Natural killer cell treated with Interleukin-12 subunit alpha and Interleukin-12 subunit beta and Interleukin-15 and Interleukin-18, amount 100 ng/mL, for 72 hours (primary cell): ENCODE measurements around the gene QPCTL. TPM values are rescaled to one million over a fixed set of nuclear protein-coding genes. Genes with fewer than 3 reads are reported as not detected.
A peak's percentile ranks its signal among the peaks of the same experiment; 100 is the strongest.

ENCODE experiments used
- ATAC-seq, 2 donors: fragments of 150-1000 bp; cut with Tn5 transposase in 1 of 2; sonication (Bioruptor Pico), chemical (Tn5 transposase) in 1 of 2; 2 replicates each; pipeline ENCODE4 v1.10.0; 2021
- DNase-seq: peaks from one replicate; pipeline ENCODE4 v3.0.0; 2022; ENCODE audit warnings: low spot score
- H3K27ac Mint-ChIP-seq, 2 donors: 1 replicate in 1 of 2; 2 replicates in 1 of 2; pipeline ENCODE4 v1.8.0; 2022; ENCODE audit warnings: mixed read lengths in 2 of 2, mild to moderate bottlenecking in 1 of 2, moderate library complexity in 1 of 2
- H3K27me3 Mint-ChIP-seq, 2 donors: 1 replicate in 1 of 2; 2 replicates in 1 of 2; pipeline ENCODE4 v1.8.0; 2022; ENCODE audit warnings: mixed read lengths in 2 of 2
- H3K36me3 Mint-ChIP-seq: one replicate; pipeline ENCODE4 v1.8.0; 2022; ENCODE audit warnings: mixed read lengths
- H3K4me1 Mint-ChIP-seq, 2 donors: 1 replicate in 1 of 2; 2 replicates in 1 of 2; pipeline ENCODE4 v1.8.0; 2022; ENCODE audit warnings: low read depth in 2 of 2, mixed read lengths in 2 of 2, mild to moderate bottlenecking in 1 of 2
- H3K4me3 Mint-ChIP-seq: one replicate; pipeline ENCODE4 v1.8.0; 2022; ENCODE audit warnings: mixed read lengths
- H3K9me3 Mint-ChIP-seq: 2 replicates; pipeline ENCODE4 v1.8.0; 2022; ENCODE audit warnings: mixed read lengths
- total RNA-seq, 2 donors: library from RNA; stranded (reverse); gene quantifications; one replicate each; pipeline ENCODE4 v1.2.3, GENCODE V29; 2022

QPCTL gene
- 10 to 100 TPM in 1 of 2 donors, 1 to 10 TPM in 1; 8.4 to 22.7 TPM for total RNA-seq

DNA sequence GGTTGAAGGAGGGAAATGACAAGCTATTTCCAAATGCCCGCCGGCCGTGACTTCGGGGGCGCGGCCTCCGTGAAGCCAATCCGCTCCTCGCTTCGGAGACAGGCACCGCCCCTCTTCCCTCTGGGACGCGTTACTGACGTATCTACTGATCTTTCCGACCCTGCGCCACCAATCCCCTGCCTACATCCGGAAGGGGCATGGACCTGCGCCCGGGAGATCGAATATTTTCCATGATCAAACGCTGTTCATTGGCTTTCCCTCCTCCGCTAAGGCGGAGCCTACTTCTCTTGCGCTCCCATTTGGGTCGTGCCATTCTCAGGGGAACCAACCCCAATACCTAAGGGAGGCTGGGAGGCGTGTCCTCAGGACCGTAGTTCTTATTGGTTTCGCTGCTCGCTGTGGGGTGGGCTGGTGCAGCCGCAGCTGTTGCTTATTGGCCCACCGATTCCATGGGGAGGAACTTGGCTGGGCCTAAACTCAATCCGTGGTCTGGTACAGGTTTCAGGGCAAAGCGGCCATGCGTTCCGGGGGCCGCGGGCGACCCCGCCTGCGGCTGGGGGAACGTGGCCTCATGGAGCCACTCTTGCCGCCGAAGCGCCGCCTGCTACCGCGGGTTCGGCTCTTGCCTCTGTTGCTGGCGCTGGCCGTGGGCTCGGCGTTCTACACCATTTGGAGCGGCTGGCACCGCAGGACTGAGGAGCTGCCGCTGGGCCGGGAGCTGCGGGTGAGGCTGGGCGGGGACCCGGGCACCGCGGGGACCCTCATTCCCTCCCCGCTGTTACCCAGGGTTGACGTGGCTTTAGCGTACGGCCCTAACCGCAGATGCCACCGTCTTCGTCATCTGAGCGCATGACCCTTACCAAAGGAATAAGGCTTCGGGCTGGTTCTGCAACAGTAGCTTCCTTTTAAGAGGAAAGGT, at the start of gene QPCTL:
QPCTL (plus strand) TSS at position 480 of the 919 bp plus-strand sequence; CDS start at position 518, 38 bp downstream.
- H3K27me3 Mint-ChIP-seq, result no peaks in the 10 kb centered on the region
- peak within 1 kb of the TSS; percentile 95 for H3K4me3 Mint-ChIP-seq
- H3K27ac Mint-ChIP-seq, result peak within 1 kb of the TSS; percentile 94 to 95
- no peaks in the 10 kb centered on the region for H3K9me3 Mint-ChIP-seq
- ATAC-seq, result peak; percentile 95 to 96
- H3K4me1 Mint-ChIP-seq, result peaks cover 21% of the 10 kb centered on the region in 2 donors
- peaks cover 13% of the 10 kb centered on the region for H3K36me3 Mint-ChIP-seq
- DNase-seq, result peak; percentile 99

DNA sequence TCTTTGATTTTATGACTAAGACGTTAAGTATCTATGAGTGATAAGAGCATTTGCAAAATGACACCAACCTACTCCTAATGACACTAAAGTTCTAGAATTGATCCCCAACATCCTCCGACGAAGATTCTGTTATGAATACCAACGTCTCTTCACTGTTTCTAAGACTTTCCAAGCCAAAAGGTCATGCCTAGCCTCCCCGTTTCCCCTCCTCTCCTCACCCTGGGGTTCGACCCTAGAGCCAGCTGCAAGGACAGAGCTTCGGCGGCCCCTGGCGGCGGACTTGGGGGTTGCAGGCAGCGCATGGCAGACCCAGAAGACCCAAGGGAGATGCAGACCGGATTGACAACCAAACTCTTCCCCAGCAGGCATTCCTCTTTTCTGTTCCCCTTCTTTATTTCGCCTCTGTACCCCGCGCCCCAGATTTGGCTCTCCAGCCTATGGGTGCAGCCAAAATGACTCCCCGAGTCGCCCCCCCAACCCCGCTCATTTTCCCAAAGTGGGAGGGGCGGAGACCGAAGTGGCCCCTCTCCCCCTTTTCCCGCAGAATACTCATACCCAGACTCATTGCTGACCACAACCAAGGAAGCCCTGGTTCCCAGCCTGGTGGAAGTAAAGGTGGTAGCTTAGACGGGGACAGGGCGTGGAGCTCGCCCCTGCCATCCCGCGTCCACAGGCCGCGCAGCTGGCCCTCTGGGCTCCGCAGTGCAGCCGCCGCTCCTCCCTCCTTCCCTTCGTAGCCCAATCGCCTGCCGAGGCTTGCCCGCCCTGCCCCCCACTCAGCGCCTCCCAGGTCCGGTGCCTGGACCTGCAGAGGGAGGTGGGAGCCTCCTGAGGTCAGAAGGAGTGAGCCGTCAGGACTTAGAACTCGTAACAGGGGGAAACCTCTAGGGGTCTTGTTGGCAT, 49.2 kb upstream of the QPCTL start:
- ATAC-seq (peak; percentile 11 to 35), DNase-seq (peak; percentile 91)
- Mint-ChIP-seq H3K4me3 (peak overlapping the region; percentile 83), H3K36me3 (peaks cover 10% of the 10 kb centered on the region), H3K27ac (peak overlapping the region; percentile 93 to 94), H3K27me3 (no peaks in the 10 kb centered on the region), H3K4me1 (peaks cover 46 to 56% of the 10 kb centered on the region in 2 donors), H3K9me3 (peaks cover 4% of the 10 kb centered on the region)

DNA sequence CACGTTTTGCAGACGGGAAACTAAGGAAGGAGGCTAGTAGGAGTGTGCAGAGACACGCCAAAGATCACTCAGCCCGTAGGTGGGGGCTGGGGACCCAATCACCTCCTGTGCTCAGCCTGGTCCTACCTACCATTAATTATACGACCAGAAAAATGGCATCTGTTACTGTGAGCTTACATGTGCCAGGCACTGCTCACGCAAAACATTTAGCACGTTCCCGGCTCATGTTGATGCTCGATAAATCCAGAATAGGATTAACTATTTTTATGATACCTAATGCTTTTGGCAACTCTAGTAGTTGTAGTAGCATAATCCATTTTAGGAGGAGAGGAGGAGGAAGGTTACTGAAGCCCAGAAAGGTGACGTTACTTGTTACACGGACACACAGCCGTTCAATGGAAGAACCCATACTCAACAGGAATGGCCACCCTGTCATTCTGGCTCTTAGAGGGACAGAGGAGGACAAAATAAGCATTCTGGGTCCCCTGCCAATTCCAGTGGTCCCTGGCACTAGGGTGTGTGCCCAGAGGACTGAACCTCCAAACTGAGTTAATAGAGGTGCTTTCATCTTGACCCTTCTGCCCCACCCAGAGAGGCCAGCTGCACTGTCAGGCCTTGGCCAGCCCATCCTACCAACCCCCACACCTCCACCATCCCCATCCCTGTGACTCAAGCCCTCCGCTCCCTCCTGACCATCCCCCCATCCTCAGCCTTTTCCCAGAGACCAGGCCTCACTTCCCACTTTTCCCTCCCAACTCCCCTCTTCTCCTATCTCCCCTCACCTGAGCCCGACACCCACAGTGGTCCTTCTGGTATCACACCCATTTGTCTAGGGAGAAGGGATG, 48.3 kb upstream of the QPCTL start:
- ATAC-seq, result no peak
- DNase-seq, result no peak
- peak overlapping the region; percentile 83 for H3K4me3 Mint-ChIP-seq
- H3K36me3 Mint-ChIP-seq, result peaks cover 10% of the 10 kb centered on the region
- no peaks in the 10 kb centered on the region for H3K27me3 Mint-ChIP-seq
- H3K9me3 Mint-ChIP-seq, result peaks cover 4% of the 10 kb centered on the region
- peak overlapping the region; percentile 93 to 94 for H3K27ac Mint-ChIP-seq
- H3K4me1 Mint-ChIP-seq, result peaks cover 40 to 49% of the 10 kb centered on the region in 2 donors

DNA sequence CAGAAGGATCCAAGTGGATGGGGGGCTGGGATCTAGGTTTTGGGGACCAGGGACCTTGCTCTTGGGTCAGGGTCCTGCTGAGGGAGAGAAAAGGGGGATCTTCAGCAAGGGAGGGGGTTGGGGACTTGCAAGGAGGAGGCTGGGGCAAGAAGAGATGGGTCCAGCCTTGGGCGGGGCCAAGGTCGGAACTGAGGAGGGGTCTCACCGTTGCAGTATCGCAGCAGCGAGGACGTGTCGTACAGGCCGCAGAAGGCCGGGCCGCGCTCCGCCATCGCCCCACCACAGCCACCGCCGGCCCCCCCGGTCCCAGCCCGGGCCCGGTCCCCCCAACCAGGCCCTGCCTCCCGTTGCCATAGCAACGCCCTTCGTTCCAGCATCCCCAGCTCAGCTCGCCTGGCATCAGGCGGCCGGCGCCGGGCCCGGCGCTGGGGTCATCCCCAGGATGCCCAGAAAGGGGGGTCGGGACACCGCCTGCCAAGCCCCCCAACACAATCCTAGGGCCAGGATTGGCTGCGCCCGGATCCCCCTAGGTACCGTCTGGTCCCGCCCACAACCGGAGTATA, 47.3 kb upstream of the QPCTL start:
- no peak for ATAC-seq
- Mint-ChIP-seq H3K27me3 (no peaks in the 10 kb centered on the region), H3K36me3 (peaks cover 10% of the 10 kb centered on the region), H3K27ac (peak overlapping the region; percentile 69 to 85), H3K4me1 (peaks cover 37 to 46% of the 10 kb centered on the region in 2 donors), H3K4me3 (peak overlapping the region; percentile 90), H3K9me3 (peaks cover 4% of the 10 kb centered on the region)
- DNase-seq, result peak; percentile 65

DNA sequence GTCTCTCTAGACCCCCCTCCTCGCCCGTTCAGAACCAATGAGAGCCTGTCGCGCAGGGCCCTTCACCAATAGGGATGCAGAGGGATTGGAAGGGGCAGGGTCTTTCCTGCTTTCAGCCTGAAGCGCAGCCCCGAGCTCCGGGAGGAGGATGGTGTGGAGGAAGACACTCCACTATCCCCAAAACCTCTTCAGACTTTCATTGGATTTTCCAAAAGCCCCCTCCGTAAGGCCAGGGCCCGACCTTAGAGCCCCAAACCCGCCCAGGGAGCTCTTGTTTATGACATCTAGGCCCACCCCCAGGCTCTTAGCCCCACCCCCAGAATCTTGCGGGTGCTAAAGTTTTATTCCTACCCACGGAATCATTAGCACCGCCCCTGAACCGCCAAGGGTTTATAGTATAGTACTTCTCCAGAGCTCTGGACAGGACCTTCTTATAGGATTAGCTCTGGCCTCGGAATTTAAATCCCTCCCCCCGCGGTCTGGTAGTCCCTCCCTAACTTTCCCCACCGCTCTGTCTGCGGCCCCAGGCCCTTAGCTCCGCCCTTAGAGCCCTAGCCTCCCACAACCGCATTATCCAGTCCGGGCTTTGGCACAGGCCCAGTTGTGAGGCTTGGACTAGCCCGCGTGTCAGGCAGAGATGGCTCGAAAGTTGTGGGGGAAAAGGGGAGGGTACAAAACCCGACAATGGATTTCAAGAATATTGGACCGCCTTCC, 46.7 kb upstream of the QPCTL start:
- H3K9me3 Mint-ChIP-seq, result peaks cover 4% of the 10 kb centered on the region
- H3K27me3 Mint-ChIP-seq, result no peaks in the 10 kb centered on the region
- H3K36me3 Mint-ChIP-seq, result peaks cover 7% of the 10 kb centered on the region
- H3K4me3 Mint-ChIP-seq, result peak overlapping the region; percentile 90
- peak overlapping the region; percentile 69 to 85 for H3K27ac Mint-ChIP-seq
- peak; percentile 57 to 69 for ATAC-seq
- peaks cover 31 to 43% of the 10 kb centered on the region in 2 donors for H3K4me1 Mint-ChIP-seq
- DNase-seq, result peak; percentile 90

DNA sequence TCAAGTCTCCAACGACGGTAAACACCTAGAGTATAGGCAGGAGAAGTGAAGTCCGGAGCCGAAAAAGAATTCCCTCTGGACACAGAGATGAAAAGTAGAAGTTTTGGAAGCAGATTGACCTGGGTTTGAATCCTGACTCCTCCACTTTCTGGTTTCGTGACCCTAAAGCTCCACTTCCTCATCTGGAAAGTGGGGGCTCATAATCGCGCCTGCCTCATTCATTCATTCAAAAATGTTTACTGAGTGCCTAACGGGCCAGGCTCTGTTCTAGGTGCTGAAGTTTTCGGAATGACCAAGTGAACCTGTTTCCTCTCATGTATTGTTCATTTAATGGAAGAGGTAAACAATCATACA, 46.1 kb upstream of the QPCTL start:
- DNase-seq (no peak), ATAC-seq (no peak)
- Mint-ChIP-seq H3K27ac (peak overlapping the region; percentile 69 to 85), H3K36me3 (peaks cover 2% of the 10 kb centered on the region), H3K9me3 (peaks cover under 1% of the 10 kb centered on the region), H3K27me3 (no peaks in the 10 kb centered on the region), H3K4me1 (peaks cover 25 to 38% of the 10 kb centered on the region in 2 donors), H3K4me3 (peak overlapping the region; percentile 90)

DNA sequence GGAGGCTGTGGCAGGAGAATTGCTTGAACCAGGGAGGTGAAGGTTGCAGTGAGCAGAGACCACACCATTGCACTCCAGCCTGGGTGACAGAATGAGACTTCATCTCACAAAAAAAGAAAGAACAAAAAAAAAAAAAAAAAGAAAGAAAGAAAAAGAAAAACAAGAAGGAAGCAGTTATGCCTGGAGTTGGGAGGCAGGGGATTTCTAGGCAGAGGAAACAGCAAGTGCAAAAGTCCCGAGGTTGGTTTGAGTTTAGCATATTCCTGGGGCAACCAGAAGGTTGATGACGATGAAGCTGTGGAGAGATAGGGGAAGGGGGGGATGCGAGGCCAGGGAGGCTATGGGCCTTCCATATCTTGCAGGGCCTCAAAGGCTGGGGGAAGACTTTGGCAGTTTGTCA, 41.7 kb upstream of the QPCTL start:
- no peaks in the 10 kb centered on the region for H3K27me3 Mint-ChIP-seq
- ATAC-seq, result no peak
- no peaks in the 10 kb centered on the region for H3K9me3 Mint-ChIP-seq
- H3K4me3 Mint-ChIP-seq, result no peak overlapping the region
- no peak overlapping the region for H3K27ac Mint-ChIP-seq
- no peak for DNase-seq
- peaks cover 7 to 8% of the 10 kb centered on the region in 2 donors for H3K4me1 Mint-ChIP-seq
- H3K36me3 Mint-ChIP-seq, result no peaks in the 10 kb centered on the region

DNA sequence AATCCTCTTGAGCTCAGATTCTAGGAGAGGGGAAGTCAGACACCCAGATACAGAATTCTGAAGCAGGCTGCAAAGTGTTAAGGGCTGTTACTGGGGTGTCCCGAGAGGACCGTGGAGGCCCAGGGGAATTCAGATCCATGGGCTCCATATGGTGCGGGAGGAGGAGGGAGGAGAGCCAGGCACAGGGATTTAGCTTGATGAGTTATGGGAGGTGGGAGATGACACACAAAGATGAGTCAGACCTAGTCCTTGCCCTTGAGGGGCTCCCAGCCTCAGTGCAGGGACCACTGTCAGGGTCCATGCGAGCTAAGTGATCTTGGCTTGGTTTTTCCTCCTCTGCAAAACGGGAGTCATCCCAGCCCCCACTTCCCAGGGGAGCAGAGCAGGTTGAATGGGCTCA, 38.8 kb upstream of the QPCTL start:
- no peaks in the 10 kb centered on the region for H3K4me1 Mint-ChIP-seq
- H3K27me3 Mint-ChIP-seq, result no peaks in the 10 kb centered on the region
- no peaks in the 10 kb centered on the region for H3K36me3 Mint-ChIP-seq
- H3K27ac Mint-ChIP-seq, result no peak overlapping the region
- no peak overlapping the region for H3K4me3 Mint-ChIP-seq
- H3K9me3 Mint-ChIP-seq, result no peaks in the 10 kb centered on the region
- no peak for DNase-seq
- ATAC-seq, result no peak

DNA sequence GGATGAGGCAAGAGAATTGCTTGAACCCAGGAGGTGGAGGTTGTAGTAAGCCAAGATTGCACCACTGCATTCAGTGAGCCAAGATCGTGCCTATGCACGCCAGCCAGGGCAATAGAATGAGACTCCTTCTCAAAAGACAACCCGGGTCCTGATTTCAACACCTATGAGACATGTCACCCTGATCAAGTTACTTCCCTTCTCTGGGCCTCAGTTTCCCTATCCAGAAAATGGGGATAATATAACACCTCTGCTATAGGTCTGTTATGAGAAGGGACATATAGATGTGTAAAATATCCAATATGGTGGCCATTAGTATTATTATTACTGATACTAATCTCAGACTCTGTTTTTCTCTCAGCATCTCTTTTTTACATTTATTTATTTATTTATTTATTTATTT, 37.4 kb upstream of the QPCTL start:
- no peak overlapping the region for H3K4me3 Mint-ChIP-seq
- no peak for DNase-seq
- no peaks in the 10 kb centered on the region for H3K36me3 Mint-ChIP-seq
- ATAC-seq, result no peak
- no peaks in the 10 kb centered on the region for H3K9me3 Mint-ChIP-seq
- peaks cover 0 to 3% of the 10 kb centered on the region in 2 donors for H3K27me3 Mint-ChIP-seq
- no peak overlapping the region for H3K27ac Mint-ChIP-seq
- no peaks in the 10 kb centered on the region for H3K4me1 Mint-ChIP-seq

DNA sequence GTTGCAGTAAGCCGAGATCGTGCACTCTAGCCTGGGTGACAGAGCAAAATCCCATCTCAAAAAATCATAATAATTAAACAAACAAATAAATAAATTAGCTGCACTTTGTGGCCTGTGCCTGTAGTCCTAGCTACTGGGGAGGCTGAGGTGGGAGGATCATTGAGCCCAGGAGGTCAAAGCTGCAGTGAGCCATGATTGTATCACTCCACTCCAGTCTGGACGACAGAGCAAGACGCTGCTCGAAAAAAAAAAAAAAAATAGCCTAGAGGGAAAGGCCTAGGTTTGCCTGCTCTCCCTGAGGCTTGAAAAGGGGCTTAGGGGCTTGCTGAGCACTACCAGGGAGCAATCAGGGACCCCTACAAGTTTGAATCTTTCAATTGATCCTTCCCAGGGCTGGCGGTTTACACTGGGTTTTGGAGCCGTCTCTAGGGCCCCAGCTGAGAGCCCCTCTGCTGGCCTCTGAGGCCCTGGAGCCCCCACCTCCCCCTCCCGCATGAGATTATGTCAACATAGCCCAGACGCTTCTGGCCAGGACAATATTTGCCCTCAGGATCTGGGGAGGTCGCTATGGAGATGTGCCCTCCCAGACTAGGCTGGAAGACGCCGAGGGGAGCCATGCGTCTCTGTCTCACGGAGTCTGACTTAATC, 34.8 kb upstream of the QPCTL start:
- H3K27me3 Mint-ChIP-seq, result peaks cover 6 to 8% of the 10 kb centered on the region in 2 donors
- DNase-seq, result no peak
- H3K27ac Mint-ChIP-seq, result no peak overlapping the region
- no peaks in the 10 kb centered on the region for H3K36me3 Mint-ChIP-seq
- H3K9me3 Mint-ChIP-seq, result no peaks in the 10 kb centered on the region
- H3K4me1 Mint-ChIP-seq, result no peaks in the 10 kb centered on the region
- no peak for ATAC-seq
- H3K4me3 Mint-ChIP-seq, result no peak overlapping the region

DNA sequence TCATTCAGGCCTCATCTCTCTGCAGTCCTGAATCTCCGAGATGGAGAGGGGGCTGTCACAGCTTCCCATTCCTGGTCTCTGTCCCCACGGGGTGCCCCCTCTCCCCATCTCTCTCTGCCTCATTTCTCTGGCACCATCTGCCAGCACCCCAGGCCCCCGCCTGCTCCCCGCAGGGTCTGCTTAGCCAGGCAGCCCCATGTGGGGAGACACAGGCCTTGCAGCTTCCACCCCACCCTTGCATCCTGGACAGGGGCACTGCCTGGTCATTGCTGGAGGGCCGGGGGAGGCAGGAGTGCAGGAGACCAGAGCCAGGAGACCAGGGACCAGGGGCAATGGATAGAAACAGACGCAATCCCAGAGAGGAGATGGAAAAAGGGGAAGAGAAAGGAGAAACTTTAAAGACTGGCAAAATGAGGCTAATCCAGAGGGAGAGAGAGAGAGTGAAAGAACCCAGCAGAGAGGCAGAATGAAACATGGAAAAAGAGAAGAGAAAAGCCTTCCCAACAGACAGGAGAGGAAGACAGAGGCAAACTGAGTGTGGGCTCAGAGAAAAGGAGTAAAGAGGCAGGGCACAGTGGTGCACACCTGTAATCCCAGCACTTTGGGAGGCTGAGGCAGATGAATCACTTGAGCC, 33.3 kb upstream of the QPCTL start:
- no peak overlapping the region for H3K4me3 Mint-ChIP-seq
- DNase-seq (no peak), ATAC-seq (no peak)
- peaks cover 6 to 8% of the 10 kb centered on the region in 2 donors for H3K27me3 Mint-ChIP-seq
- no peak overlapping the region for H3K27ac Mint-ChIP-seq
- H3K9me3 Mint-ChIP-seq, result no peaks in the 10 kb centered on the region
- peaks cover 0 to 5% of the 10 kb centered on the region in 2 donors for H3K4me1 Mint-ChIP-seq
- H3K36me3 Mint-ChIP-seq, result no peaks in the 10 kb centered on the region

DNA sequence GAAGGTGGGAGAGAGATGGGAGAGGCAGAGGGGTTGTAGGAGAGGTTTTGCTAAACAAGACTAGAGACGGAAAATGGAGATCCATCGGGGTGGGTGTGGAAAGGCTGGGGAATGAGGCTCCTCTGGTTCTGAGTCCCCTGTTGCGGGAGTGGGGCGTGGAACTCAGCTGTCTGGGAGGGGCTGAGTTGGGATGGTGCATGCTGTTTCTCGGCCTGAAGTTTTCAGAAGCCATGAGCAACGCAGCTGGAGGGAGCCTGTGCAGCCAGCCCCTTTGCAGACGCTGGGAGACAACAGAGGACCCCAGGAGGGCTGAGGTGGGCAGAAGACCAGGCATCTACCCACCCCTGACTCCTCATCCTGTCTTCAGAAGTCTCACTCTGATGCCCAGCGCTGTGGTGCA, 31.8 kb upstream of the QPCTL start:
- no peak for DNase-seq
- Mint-ChIP-seq H3K4me3 (no peak overlapping the region), H3K27ac (peak overlapping the region in 1 of 2 donors; percentile 40), H3K27me3 (peaks cover 6 to 8% of the 10 kb centered on the region in 2 donors), H3K36me3 (no peaks in the 10 kb centered on the region), H3K9me3 (no peaks in the 10 kb centered on the region), H3K4me1 (peaks cover 7 to 12% of the 10 kb centered on the region in 2 donors)
- no peak for ATAC-seq
